Fibroblast of skin of abdomen (primary cell): ENCODE results near the gene ATRN.
"Not testable (repeated sequence)": the region's sequence is repeated elsewhere in the genome, so short reads cannot be mapped to it uniquely, and the experiment has no call there.

Experiments
- DNase-seq: peaks from one replicate; pipeline ENCODE4 v3.0.0-alpha.2; 2013

The ATRN gene

GRCh38 chr20:3563548-3564177 lies 92.8 kb downstream of the ATRN start:
- peak; percentile 46 for DNase-seq

GRCh38 chr20:3565851-3566250 lies 95.0 kb downstream of the ATRN start:
- DNase-seq: no peak

GRCh38 chr20:3572151-3572550 lies 101.3 kb downstream of the ATRN start:
- no peak for DNase-seq

GRCh38 chr20:3576363-3576762 lies 105.5 kb downstream of the ATRN start:
- no peak for DNase-seq

GRCh38 chr20:3577366-3577765 lies 106.5 kb downstream of the ATRN start:
- no peak for DNase-seq

DNA sequence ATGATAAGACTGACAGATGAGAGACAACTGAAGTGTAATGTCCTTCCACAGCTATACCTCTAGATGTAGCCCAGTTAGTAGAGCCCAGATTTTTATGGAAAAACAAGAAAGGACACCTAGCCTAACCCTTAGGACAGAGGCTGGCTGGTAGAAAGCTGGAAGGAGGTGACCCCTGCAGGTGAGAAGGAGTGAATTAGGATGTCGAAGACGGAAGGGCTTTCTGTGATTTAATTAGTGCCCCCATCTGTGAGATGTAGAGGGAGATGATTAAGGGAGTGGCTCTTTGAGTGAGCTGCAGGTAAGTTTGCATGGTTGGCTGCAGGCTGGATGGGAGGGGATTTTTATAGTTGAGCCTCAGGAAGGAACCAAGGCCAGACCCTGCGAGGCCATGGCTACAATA lies 109.6 kb downstream of the ATRN start:
- DNase-seq: no peak

DNA sequence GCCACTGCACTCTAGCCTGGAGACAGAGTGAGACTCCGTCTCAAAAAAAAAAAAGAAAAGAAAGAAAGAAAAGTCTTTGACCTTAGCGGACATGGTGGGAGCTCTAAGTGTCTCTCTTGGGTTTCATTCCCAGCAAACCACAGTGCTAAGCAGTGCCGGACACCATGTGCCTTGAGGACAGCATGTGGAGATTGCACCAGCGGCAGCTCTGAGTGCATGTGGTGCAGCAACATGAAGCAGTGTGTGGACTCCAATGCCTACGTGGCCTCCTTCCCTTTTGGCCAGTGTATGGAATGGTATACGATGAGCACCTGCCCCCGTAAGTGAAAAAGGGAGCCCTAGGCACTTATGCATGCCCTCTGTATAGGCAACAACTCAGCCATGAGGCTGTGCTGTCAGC lies 112.9 kb downstream of the ATRN start:
- no peak for DNase-seq

- peak; percentile 8 for DNase-seq
Observed at GRCh38 chr20:3586093-3586492, 115.3 kb downstream of the ATRN start.

- DNase-seq: no peak
Observed at GRCh38 chr20:3590164-3590563, 119.3 kb downstream of the ATRN start.

DNA sequence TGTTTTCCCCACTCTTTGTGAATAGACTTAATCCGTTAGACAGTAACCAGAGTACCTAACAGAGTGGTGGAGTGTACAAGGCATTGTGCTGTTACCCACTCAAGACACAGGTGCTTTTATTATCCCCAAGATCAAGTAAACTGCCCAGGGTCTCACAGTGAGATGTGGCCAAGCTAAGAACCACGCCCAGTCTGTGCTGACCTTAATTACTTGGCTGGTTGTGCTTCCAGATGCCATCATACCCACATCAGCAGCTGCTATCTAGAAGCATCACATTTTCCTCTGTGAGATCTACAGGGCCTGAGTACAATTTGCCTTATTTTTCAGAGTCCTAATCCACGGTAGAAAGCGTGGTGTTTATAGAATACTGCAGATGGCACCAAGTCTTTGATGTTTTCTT lies 122.1 kb downstream of the ATRN start:
- no peak for DNase-seq

GRCh38 chr20:3595541-3595940 lies 124.7 kb downstream of the ATRN start:
- no peak for DNase-seq

GRCh38 chr20:3603108-3603507 lies 132.3 kb downstream of the ATRN start:
- no peak for DNase-seq

GRCh38 chr20:3605386-3605886 lies 134.6 kb downstream of the ATRN start:
- DNase-seq: not testable (repeated sequence)

DNA sequence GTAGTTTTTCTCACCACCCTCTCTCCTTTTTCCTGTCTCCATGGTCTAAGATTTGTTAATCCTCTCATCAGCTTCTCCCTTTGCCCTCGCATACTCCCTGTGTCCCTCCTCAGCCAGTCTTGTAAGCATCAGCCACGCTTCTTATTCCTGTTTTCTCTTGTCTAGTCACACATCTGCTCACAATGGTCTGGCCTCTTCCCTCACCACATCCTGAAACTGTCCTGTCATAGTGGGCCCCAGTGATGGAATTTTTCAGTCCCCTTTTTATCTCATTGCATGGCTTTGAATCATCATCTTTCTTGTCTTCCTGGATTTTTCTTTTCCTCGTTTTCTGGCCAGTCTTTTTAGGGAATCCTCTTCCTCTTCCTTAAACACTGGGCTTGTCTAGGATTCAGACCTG lies 135.2 kb downstream of the ATRN start:
- peak; percentile 66 for DNase-seq

DNA sequence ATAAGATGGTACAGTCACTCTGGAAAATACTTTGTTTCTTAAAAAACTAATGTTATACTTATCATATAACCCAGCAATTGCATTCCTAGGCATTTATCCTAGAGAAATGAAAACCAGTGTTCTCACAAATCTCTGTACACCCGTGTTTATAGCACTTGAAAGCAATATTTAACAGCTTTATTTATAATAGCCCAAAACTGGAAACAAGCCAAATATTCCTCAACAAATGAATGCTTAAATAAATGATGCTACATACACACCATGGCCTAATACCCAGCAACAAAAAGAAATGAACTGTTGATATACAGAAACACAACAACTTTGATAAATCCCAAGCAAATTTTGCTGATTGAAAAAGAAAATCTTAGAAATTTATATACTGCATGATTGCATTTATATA lies 141.1 kb downstream of the ATRN start:
- no peak for DNase-seq

DNA sequence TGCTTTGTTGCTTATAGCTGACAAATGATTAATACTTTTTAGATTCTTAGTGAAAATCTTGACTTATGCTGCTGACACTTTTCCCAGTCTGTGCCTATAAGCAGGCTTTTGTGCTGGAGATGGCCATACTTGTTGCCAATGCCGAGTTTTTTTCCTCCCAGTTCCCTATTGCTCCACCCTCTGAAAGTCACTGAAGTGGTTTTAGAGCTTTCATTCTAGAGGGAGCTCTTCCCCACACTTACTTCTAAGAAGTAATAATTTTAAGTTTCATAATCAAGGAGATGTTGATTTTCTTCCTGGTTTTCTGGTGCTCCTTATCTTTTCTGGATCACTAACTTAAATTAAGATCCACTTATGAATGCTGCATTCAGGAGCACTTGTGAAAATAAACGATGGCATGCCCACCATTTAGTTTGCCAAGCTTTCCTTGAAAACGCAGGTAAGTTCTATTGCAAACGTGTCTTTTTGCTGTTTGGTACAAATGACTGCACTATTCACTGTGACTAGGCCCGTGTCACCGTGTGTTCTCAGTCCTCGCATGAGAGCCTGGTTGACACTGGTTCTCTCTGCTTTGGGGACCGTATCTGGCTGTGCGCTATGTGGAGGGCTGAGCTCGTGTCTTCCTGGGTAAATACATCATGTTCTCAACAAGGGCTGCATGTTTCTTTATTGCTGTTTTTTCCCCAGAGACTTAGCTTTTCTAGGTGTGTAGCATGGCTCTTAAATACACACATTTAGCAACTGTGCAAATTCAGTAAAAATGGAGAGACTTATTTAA lies 142.2 kb downstream of the ATRN start:
- peak; percentile 7 for DNase-seq

DNA sequence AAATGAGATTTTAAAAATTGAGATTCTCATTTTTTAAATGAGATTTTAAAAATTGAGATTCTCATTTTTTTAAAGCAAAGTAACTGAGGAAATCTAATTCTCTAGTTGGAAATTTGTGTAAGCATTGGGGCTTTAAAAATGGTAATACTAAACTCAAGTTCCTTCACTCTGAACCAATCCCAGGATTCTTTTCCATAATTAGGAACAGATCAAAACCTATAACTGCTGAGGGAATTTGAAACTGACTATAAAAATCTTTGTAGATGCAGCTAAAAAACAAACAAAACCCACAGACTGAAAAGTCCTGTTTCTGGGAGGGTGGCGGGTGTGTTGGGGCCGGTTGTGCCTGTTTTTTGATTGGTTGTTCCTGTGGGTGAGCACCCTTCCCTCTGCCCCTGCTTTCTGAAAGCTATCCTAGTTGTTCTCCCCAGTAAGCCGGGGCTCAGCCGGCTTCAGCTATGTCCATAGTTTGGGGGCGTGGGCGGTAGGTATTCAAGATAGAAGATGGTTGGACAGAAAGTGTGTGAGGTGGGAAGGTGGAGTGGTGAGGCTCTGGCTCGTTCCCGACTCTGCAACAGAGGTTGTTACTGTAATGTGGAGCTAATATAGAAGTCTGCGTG lies 143.1 kb downstream of the ATRN start:
- peak; percentile 36 for DNase-seq

GRCh38 chr20:3614466-3614865 lies 143.6 kb downstream of the ATRN start:
- DNase-seq: peak; percentile 56

DNA sequence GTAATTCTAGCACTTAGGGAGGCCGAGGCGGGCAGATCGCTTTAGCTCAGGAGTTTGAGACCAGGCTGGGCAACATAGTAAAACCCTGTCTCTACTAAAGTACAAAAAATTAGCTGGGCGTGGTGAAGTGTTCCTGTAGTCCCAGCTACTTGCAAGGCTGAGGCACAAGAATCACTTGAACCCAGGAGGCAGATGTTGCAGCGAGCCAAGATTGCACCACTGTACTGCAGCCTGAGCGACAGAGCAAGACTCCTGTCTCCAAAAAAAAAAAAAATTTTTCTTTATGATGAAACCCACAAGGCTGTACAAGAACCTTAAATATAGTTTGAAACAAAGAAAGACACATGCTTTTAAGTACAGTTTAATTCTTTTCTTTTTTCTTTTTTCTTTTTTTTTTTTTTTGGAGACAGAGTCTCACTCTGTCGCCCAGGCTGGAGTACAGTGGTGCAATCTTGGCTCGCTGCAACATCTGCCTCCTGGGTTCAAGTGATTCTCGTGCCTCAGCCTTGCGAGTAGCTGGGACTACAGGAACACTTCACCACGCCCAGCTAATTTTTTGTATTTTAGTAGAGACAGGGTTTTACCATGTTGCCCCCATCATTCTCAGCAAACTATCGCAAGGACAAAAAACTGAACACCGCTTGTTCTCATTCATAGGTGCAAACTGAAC lies 144.5 kb downstream of the ATRN start:
- not testable (repeated sequence) for DNase-seq

- DNase-seq: peak; percentile 21
Observed at GRCh38 chr20:3616250-3616649, 145.4 kb downstream of the ATRN start.

DNA sequence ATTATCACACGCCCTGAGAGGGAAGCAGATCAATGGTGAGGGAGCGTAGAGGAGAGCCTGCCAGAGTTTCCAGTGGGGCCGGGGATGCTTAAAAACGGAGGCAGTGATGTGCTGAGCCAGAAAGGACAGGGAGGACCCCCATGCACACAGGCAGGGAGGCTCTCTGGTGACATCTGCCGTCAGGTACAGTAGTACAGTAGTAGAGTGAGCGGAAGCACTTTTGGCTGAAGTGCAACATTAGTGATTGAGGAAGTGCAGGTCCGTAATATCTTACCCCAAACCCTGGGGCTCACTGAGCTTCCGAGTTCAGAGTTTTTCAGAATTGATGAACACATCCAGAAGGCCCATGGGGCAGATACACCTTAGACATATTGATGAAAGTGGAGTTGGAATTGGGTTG lies 150.3 kb downstream of the ATRN start:
- DNase-seq: no peak

DNA sequence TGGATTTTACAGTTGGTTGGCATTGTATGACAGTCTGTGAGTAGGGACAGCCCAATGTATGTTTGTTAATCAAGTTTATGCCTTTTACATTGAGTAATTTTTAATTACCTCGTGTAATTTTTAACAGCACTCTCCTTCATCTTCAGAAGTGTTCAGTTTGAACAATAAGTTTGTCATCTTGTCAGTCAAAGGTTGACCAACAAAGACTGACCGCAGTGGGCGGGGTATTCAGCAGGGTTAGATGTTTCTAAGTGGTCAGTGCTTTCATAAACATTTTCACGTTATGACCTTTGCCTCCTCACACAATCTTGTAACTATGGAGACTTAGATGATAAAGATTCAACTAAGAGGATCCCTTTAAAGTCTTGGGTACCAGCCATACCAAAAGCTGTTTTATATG lies 151.6 kb downstream of the ATRN start:
- no peak for DNase-seq

DNA sequence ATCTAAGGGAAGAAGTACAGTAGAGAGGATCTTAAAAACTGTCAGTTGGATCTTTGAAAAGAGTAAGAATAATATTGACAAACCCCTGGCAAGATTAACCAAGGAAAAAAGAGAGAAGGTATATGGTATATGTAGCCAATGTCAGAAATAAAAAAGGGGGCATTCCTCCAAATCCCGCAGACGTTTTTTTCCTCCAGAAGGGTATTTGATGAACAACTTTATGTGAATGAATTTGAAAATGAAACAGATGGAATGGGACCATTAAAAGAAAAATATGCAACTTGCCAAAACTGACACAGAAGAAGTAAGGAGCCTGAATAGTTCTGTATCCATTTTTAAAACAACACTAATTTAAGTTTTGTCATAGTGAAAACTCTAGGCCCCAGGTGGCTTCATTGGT lies 156.7 kb downstream of the ATRN start:
- DNase-seq: no peak
